Lower leg skin (tissue), 3 donors: ENCODE measurements around the gene GCKR.

Experiments used
- POLR2A ChIP-seq, 2 donors: fragments of 450-650 bp; IDR thresholded peaks; one replicate each; pipeline ENCODE4 v1.6.1; 2016 to 2017; ENCODE audit warnings: antibody characterized with exemption in 2 of 2, mild to moderate bottlenecking in 1 of 2, moderate library complexity in 1 of 2
- TF ChIP-seq, protein P1 (sequence below), 3 donors: fragments of 450-650 bp; IDR thresholded peaks; one replicate each; pipeline ENCODE4 v1.5.1; 2016; ENCODE audit warnings: antibody characterized with exemption in 3 of 3, mild to moderate bottlenecking in 3 of 3, moderate library complexity in 2 of 3

- TF ChIP-seq, protein P1, sequence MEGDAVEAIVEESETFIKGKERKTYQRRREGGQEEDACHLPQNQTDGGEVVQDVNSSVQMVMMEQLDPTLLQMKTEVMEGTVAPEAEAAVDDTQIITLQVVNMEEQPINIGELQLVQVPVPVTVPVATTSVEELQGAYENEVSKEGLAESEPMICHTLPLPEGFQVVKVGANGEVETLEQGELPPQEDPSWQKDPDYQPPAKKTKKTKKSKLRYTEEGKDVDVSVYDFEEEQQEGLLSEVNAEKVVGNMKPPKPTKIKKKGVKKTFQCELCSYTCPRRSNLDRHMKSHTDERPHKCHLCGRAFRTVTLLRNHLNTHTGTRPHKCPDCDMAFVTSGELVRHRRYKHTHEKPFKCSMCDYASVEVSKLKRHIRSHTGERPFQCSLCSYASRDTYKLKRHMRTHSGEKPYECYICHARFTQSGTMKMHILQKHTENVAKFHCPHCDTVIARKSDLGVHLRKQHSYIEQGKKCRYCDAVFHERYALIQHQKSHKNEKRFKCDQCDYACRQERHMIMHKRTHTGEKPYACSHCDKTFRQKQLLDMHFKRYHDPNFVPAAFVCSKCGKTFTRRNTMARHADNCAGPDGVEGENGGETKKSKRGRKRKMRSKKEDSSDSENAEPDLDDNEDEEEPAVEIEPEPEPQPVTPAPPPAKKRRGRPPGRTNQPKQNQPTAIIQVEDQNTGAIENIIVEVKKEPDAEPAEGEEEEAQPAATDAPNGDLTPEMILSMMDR (IDR thresholded peaks at IDR 0.05) = no peak
- TF ChIP-seq POLR2A (IDR thresholded peaks at IDR 0.05) = no peak
These were observed 25.8 kb downstream of the GCKR start for GRCh38 chr2:27522400-27522945.
